Spleen (tissue), 11 donors: ENCODE measurements around the gene PI4K2A. TPM values are rescaled to one million over a fixed set of nuclear protein-coding genes. Genes with fewer than 3 reads are reported as not detected.
"Not testable (repeated sequence)": the region's sequence is repeated elsewhere in the genome, so short reads cannot be mapped to it uniquely, and the experiment has no call there.

Source experiments
- DNase-seq: peaks from one replicate; pipeline ENCODE4 v3.0.0-alpha.2; 2020
- H3K27ac ChIP-seq, 8 donors: fragments of 200-600 bp; sonication (generic) in 7 of 8; 1 replicate in 4 of 8; 2 replicates in 4 of 8; pipeline versions ENCODE4 v1.5.0 to v1.8.0; 2016 to 2021; ENCODE audit warnings: inconsistent platforms in 4 of 8, mild to moderate bottlenecking in 4 of 8, moderate library complexity in 1 of 8
- H3K27me3 ChIP-seq, 7 donors: fragments of 200-600 bp; sonication (generic) in 6 of 7; replicated peaks in 1 of 7; 1 replicate in 4 of 7; 2 replicates in 3 of 7; pipeline versions ENCODE4 v1.5.0 to v1.8.0; 2016 to 2021; ENCODE audit warnings: inconsistent platforms in 3 of 7, mild to moderate bottlenecking in 1 of 7
- H3K36me3 ChIP-seq, 6 donors: fragments of 200-600 bp; sonication (generic) in 5 of 6; 1 replicate in 4 of 6; 2 replicates in 2 of 6; pipeline versions ENCODE4 v1.5.0 to v1.8.0; 2016 to 2021; ENCODE audit warnings: inconsistent platforms in 2 of 6
- H3K4me1 ChIP-seq, 6 donors: fragments of 200-600 bp; sonication (generic) in 5 of 6; 1 replicate in 3 of 6; 2 replicates in 3 of 6; pipeline versions ENCODE4 v1.5.0 to v1.8.0; 2016 to 2021; ENCODE audit warnings: inconsistent platforms in 3 of 6
- H3K4me3 ChIP-seq, 8 donors: fragments of 200-600 bp; sonication (generic) in 7 of 8; 1 replicate in 4 of 8; 2 replicates in 4 of 8; pipeline versions ENCODE4 v1.5.0 to v1.8.0; 2016 to 2021; ENCODE audit warnings: inconsistent platforms in 4 of 8, mild to moderate bottlenecking in 4 of 8, moderate library complexity in 2 of 8
- H3K9me3 ChIP-seq, 8 donors: fragments of 200-600 bp; sonication (generic) in 7 of 8; 1 replicate in 4 of 8; 2 replicates in 4 of 8; pipeline versions ENCODE4 v1.5.0 to v1.8.0; 2016 to 2021; ENCODE audit warnings: inconsistent platforms in 4 of 8
- CTCF ChIP-seq, 11 experiments: fragments of 200-600 bp in 7 of 11; fragments of 450-650 bp in 4 of 11; sonication (generic) in 4 of 11; IDR thresholded peaks in 8 of 11; conservative IDR thresholded peaks in 3 of 11; 1 replicate in 7 of 11; 2 replicates in 4 of 11; pipeline versions ENCODE4 v1.4.0 to v1.8.0; 2016 to 2021; ENCODE audit warnings: antibody characterized with exemption in 11 of 11, inconsistent platforms in 4 of 11, mild to moderate bottlenecking in 1 of 11
- POLR2A ChIP-seq, 3 donors: fragments of 450-650 bp; IDR thresholded peaks; one replicate each; pipeline ENCODE4 v1.5.1; 2017; ENCODE audit warnings: antibody characterized with exemption in 3 of 3, mild to moderate bottlenecking in 1 of 3
- POLR2AphosphoS5 ChIP-seq, 3 donors: sonication (generic); formaldehyde crosslinking; IDR thresholded peaks; one replicate each; pipeline ENCODE4 v1.5.1; 2017; ENCODE audit warnings: antibody characterized with exemption in 3 of 3
- WGBS, 5 donors: extraction: QIAGEN DNeasy Blood & Tissue Kit in 3 of 5; methylation state at CpG; one replicate each; pipeline versions ENCODE4 v1.1.5 to v1.1.7; 2013 to 2018; 5-methylcytosine and 5-hydroxymethylcytosine counted together
- intact Hi-C: fragments of 100-400 bp; cut with DNase I; formaldehyde crosslinking; loops from one replicate; pipeline ENCODE4 v1.15.0; 2023; ENCODE audit warnings: low total_unique reads
- polyA plus RNA-seq, 3 donors: library from polyadenylated mRNA; stranded (reverse); fragments of 200-250 nt; gene quantifications; one replicate each; pipeline ENCODE4 v1.2.1, GENCODE V29; 2013
- total RNA-seq, 7 donors: library from RNA; depleted of rRNA in 3 of 7; stranded (reverse); fragments of >200 nt in 3 of 7; fragmentation: NEBNext Ultra II Directional in 4 of 7; extraction: Animal tissue kit (Norgen Biotek cat#: 25700) in 4 of 7; gene quantifications; one replicate each; pipeline versions ENCODE4 v1.1.0 to v1.2.1, GENCODE V29; 2016 to 2021
- donor health status: healthy with polysubstance abuse.
- donor health status: DM: no; HTN: no; CAD: no; lungs with moderate emphysema.
- donor health status: DM: no; HTN: no; CAD: no.
- donor health status: Bipolar disorder and iron deficiency.
- donor health status: healthy.
- donor health status: DM: no; HTN: no; CAD: no.
- donor health status: DM: yes; HTN: yes; CAD: no.

The PI4K2A gene
- total and polyA plus RNA-seq, 10 donors, result 7.1 to 28.7 (median 22.5) TPM

GRCh38 chr10:97647556-97647955 lies 7.1 kb downstream of the PI4K2A start:
- Histone ChIP-seq H3K27ac (peak overlapping the region in 3 of 8 donors; percentile 52 to 79 (median 75)), H3K4me3 (no peak overlapping the region), H3K36me3 (peaks cover 3 to 56% (median 18%) of the 10 kb centered on the region in 6 donors), H3K4me1 (peaks cover 13 to 66% (median 32%) of the 10 kb centered on the region in 6 donors), H3K27me3 (no peaks in the 10 kb centered on the region), H3K9me3 (no peaks in the 10 kb centered on the region)
- 83 to 93% (median 88%) methylated on average over 1 of the region's 1 CpG for WGBS, 5 donors
- no peak for DNase-seq
- TF ChIP-seq POLR2AphosphoS5 (IDR thresholded peaks at IDR 0.05), result no peak
- intact Hi-C loops, result no loop called here

GRCh38 chr10:97648562-97649404 lies 8.3 kb downstream of the PI4K2A start:
- no peaks in the 10 kb centered on the region for H3K27me3 ChIP-seq
- H3K4me1 ChIP-seq, result peaks cover 13 to 58% (median 28%) of the 10 kb centered on the region in 6 donors
- peaks cover 3 to 64% (median 27%) of the 10 kb centered on the region in 6 donors for H3K36me3 ChIP-seq
- WGBS, 5 donors, result 54 to 76% (median 73%) methylated on average over 5 of the region's 5 CpGs
- no peaks in the 10 kb centered on the region for H3K9me3 ChIP-seq
- intact Hi-C loops, result no loop called here
- TF ChIP-seq POLR2AphosphoS5 (IDR thresholded peaks at IDR 0.05) (peak in 1 of 3 donors; percentile 64), POLR2A (IDR thresholded peaks at IDR 0.05) (no peak)
- peak overlapping the region; percentile 28 to 83 (median 66) for H3K27ac ChIP-seq
- H3K4me3 ChIP-seq, result no peak overlapping the region
- no peak for DNase-seq

- DNase-seq, H3K27me3 ChIP-seq, H3K9me3 ChIP-seq, intact Hi-C loops, H3K4me3 ChIP-seq: not testable (repeated sequence)
- H3K4me1 ChIP-seq, result peaks cover 13 to 58% (median 28%) of the 10 kb centered on the region in 6 donors
- H3K36me3 ChIP-seq, result peaks cover 3 to 64% (median 28%) of the 10 kb centered on the region in 6 donors
- H3K27ac ChIP-seq, result peak overlapping the region in 7 of 8 donors; percentile 48 to 83 (median 66)
- WGBS, 5 donors, result 89 to 93% (median 92%) methylated on average over 3 to 4 of the region's 4 CpGs
Observed at GRCh38 chr10:97649405-97649750, 8.9 kb downstream of the PI4K2A start.

- H3K36me3 ChIP-seq, result peaks cover 3 to 66% (median 28%) of the 10 kb centered on the region in 6 donors
- no peak overlapping the region for H3K4me3 ChIP-seq
- intact Hi-C loops, result no loop called here
- H3K27me3 ChIP-seq, result no peaks in the 10 kb centered on the region
- TF ChIP-seq POLR2A (IDR thresholded peaks at IDR 0.05), result no peak
- TF ChIP-seq POLR2AphosphoS5 (IDR thresholded peaks at IDR 0.05), result no peak
- TF ChIP-seq CTCF (IDR thresholded peaks at IDR 0.05 in 8 of 11, conservative IDR thresholded peaks at IDR 0.05 in 3 of 11), result no peak
- 81 to 90% (median 87%) methylated on average over 3 of the region's 3 CpGs for WGBS, 5 donors
- peak overlapping the region in 6 of 8 donors; percentile 1 to 83 (median 16) for H3K27ac ChIP-seq
- peaks cover 13 to 56% (median 28%) of the 10 kb centered on the region in 6 donors for H3K4me1 ChIP-seq
- no peaks in the 10 kb centered on the region for H3K9me3 ChIP-seq
- no peak for DNase-seq
Observed at GRCh38 chr10:97650726-97651125, 10.3 kb downstream of the PI4K2A start.

GRCh38 chr10:97651773-97652172 lies 11.3 kb downstream of the PI4K2A start:
- WGBS, 5 donors, result 93 to 97% (median 97%) methylated on average over 3 of the region's 3 CpGs
- no peaks in the 10 kb centered on the region for H3K9me3 ChIP-seq
- H3K27me3 ChIP-seq, result no peaks in the 10 kb centered on the region
- intact Hi-C loops, result no loop called here
- no peak overlapping the region for H3K4me3 ChIP-seq
- TF ChIP-seq POLR2A (IDR thresholded peaks at IDR 0.05) (no peak), CTCF (IDR thresholded peaks at IDR 0.05 in 8 of 11, conservative IDR thresholded peaks at IDR 0.05 in 3 of 11) (no peak), POLR2AphosphoS5 (IDR thresholded peaks at IDR 0.05) (no peak)
- peak overlapping the region in 3 of 8 donors; percentile 8 to 26 (median 17) for H3K27ac ChIP-seq
- peaks cover 13 to 51% (median 28%) of the 10 kb centered on the region in 6 donors for H3K4me1 ChIP-seq
- DNase-seq, result no peak
- H3K36me3 ChIP-seq, result peaks cover 3 to 66% (median 38%) of the 10 kb centered on the region in 6 donors
